H9 (cell line): ENCODE results near the gene NUP43. TPM values are rescaled to one million over a fixed set of nuclear protein-coding genes. Genes with fewer than 3 reads are reported as not detected.
"Not testable (repeated sequence)": the region's sequence is repeated elsewhere in the genome, so short reads cannot be mapped to it uniquely, and the experiment has no call there.

Experiments
- DNase-seq: peaks from one replicate; pipeline ENCODE4 v3.0.0-alpha.2; 2017
- H2AFZ ChIP-seq: one replicate; pipeline ENCODE4 v1.6.1; 2013; ENCODE audit warnings: mild to moderate bottlenecking, low read length, control low read depth, moderate library complexity
- H2AK5ac ChIP-seq: 2 replicates; pipeline ENCODE4 v1.6.1; 2013; ENCODE audit warnings: low read length, control low read depth, mixed read lengths; ENCODE audit not compliant: insufficient read length
- H2BK120ac ChIP-seq: one replicate; pipeline ENCODE4 v1.6.1; 2013; ENCODE audit warnings: low read depth, mild to moderate bottlenecking, low read length, control low read depth, inconsistent platforms; ENCODE audit not compliant: poor library complexity, severe bottlenecking
- H2BK12ac ChIP-seq: 2 replicates; pipeline ENCODE4 v1.6.1; 2013; ENCODE audit warnings: low read length, control low read depth, mixed read lengths, low read depth; ENCODE audit not compliant: insufficient read length
- H2BK15ac ChIP-seq: 2 replicates; pipeline ENCODE4 v1.6.1; 2013; ENCODE audit warnings: low read depth, low read length, control low read depth
- H2BK20ac ChIP-seq: one replicate; pipeline ENCODE4 v1.6.1; 2013; ENCODE audit warnings: low read depth, mild to moderate bottlenecking, low read length, control low read depth, inconsistent platforms; ENCODE audit not compliant: poor library complexity, severe bottlenecking
- H2BK5ac ChIP-seq: 2 replicates; pipeline ENCODE4 v1.6.1; 2013; ENCODE audit warnings: low read length, control low read depth, mixed read lengths; ENCODE audit not compliant: insufficient read length
- H3K14ac ChIP-seq: 2 replicates; pipeline ENCODE4 v1.6.1; 2013; ENCODE audit warnings: low read length, control low read depth; ENCODE audit not compliant: insufficient read depth
- H3K18ac ChIP-seq: 2 replicates; pipeline ENCODE4 v1.6.1; 2013; ENCODE audit warnings: low read depth, mild to moderate bottlenecking, mixed read lengths, low read length, control low read depth; ENCODE audit not compliant: insufficient read length
- H3K23ac ChIP-seq: 2 replicates; pipeline ENCODE4 v1.6.1; 2013; ENCODE audit warnings: low read length, control low read depth, mixed read lengths, low read depth; ENCODE audit not compliant: insufficient read length
- H3K23me2 ChIP-seq: 2 replicates; pipeline ENCODE4 v1.6.1; 2013; ENCODE audit warnings: low read depth, mild to moderate bottlenecking, mixed read lengths, low read length, control low read depth; ENCODE audit not compliant: insufficient read length, poor library complexity, severe bottlenecking
- H3K27ac ChIP-seq: 2 replicates; pipeline ENCODE4 v1.5.1; 2013; ENCODE audit warnings: low read length, control low read depth, mixed read lengths, low read depth; ENCODE audit not compliant: insufficient read length
- H3K27me3 ChIP-seq: 2 replicates; pipeline ENCODE4 v1.6.1; 2013; ENCODE audit warnings: low read length, control low read depth, inconsistent platforms; ENCODE audit not compliant: insufficient read depth
- H3K4ac ChIP-seq: 2 replicates; pipeline ENCODE4 v1.6.1; 2013; ENCODE audit warnings: low read depth, mild to moderate bottlenecking, control low read depth, inconsistent platforms, low read length, moderate library complexity
- H3K4me1 ChIP-seq: 2 replicates; pipeline ENCODE4 v1.6.1; 2013; ENCODE audit warnings: low read length, control low read depth, inconsistent platforms; ENCODE audit not compliant: insufficient read depth
- H3K4me2 ChIP-seq: 2 replicates; pipeline ENCODE4 v1.6.1; 2013; ENCODE audit warnings: low read length, control low read depth, mixed read lengths; ENCODE audit not compliant: insufficient read length, insufficient read depth
- H3K56ac ChIP-seq: 2 replicates; pipeline ENCODE4 v1.6.1; 2013; ENCODE audit warnings: low read depth, mild to moderate bottlenecking, mixed read lengths, low read length, control low read depth; ENCODE audit not compliant: insufficient read length
- H3K79me1 ChIP-seq: 2 replicates; pipeline ENCODE4 v1.6.1; 2013; ENCODE audit warnings: low read depth, mild to moderate bottlenecking, moderate library complexity, low read length, control low read depth, inconsistent platforms; ENCODE audit not compliant: insufficient read depth, poor library complexity, severe bottlenecking
- H3K79me2 ChIP-seq: 2 replicates; pipeline ENCODE4 v1.6.1; 2013; ENCODE audit warnings: low read length, control low read depth, inconsistent platforms; ENCODE audit not compliant: insufficient read depth
- H3K9ac ChIP-seq: 2 replicates; pipeline ENCODE4 v1.6.1; 2013; ENCODE audit warnings: low read length, control low read depth, mixed read lengths; ENCODE audit not compliant: insufficient read length; ENCODE audit errors: extremely low read depth
- H3K9me3 ChIP-seq: one replicate; pipeline ENCODE4 v1.6.1; 2013; ENCODE audit warnings: low read depth, low read length, inconsistent platforms; ENCODE audit not compliant: control insufficient read depth
- H3T11ph ChIP-seq: one replicate; pipeline ENCODE4 v1.6.1; 2013; ENCODE audit warnings: mild to moderate bottlenecking, low read length, control low read depth, inconsistent platforms
- H4K20me1 ChIP-seq: one replicate; pipeline ENCODE4 v1.6.1; 2013; ENCODE audit not compliant: control insufficient read depth, insufficient read length, insufficient read depth
- H4K5ac ChIP-seq: 2 replicates; pipeline ENCODE4 v1.6.1; 2013; ENCODE audit warnings: low read depth, mild to moderate bottlenecking, mixed read lengths, low read length, control low read depth; ENCODE audit not compliant: insufficient read length
- H4K8ac ChIP-seq: replicated peaks from 2 replicates; pipeline ENCODE4 v1.6.1; 2013; ENCODE audit warnings: low read length, control low read depth, mixed read lengths, low read depth; ENCODE audit not compliant: insufficient read length
- H4K91ac ChIP-seq: 2 replicates; pipeline ENCODE4 v1.6.1; 2013; ENCODE audit warnings: low read depth, mild to moderate bottlenecking, moderate library complexity, mixed read lengths, low read length, control low read depth; ENCODE audit not compliant: insufficient read length
- H3K27ac Mint-ChIP-seq, 3 experiments: 2 replicates in 2 of 3; 3 replicates in 1 of 3; pipeline ENCODE4 v1.8.0; 2020 to 2021; ENCODE audit warnings: mixed read lengths in 3 of 3, mild to moderate bottlenecking in 1 of 3, moderate library complexity in 1 of 3
- H3K27me3 Mint-ChIP-seq: 2 replicates; pipeline ENCODE4 v1.8.0; 2021; ENCODE audit warnings: low read depth, mild to moderate bottlenecking, moderate library complexity, mixed read lengths
- H3K36me3 Mint-ChIP-seq, 3 experiments: 2 replicates in 2 of 3; 3 replicates in 1 of 3; pipeline ENCODE4 v1.8.0; 2020 to 2021; ENCODE audit warnings: low read depth in 3 of 3, mixed read lengths in 3 of 3; ENCODE audit not compliant: insufficient read depth in 1 of 3
- H3K4me1 Mint-ChIP-seq, 2 experiments: 2 replicates each; pipeline ENCODE4 v1.8.0; 2020; ENCODE audit warnings: mixed read lengths in 2 of 2
- H3K4me3 Mint-ChIP-seq, 2 experiments: 2 replicates in 1 of 2; 3 replicates in 1 of 2; pipeline ENCODE4 v1.8.0; 2020 to 2021; ENCODE audit warnings: mild to moderate bottlenecking in 2 of 2, mixed read lengths in 2 of 2, moderate library complexity in 1 of 2
- H3K9me3 Mint-ChIP-seq, 2 experiments: 2 replicates in 1 of 2; 3 replicates in 1 of 2; pipeline ENCODE4 v1.8.0; 2020; ENCODE audit warnings: mild to moderate bottlenecking in 2 of 2, mixed read lengths in 2 of 2, moderate library complexity in 1 of 2
- WGBS: extraction: QIAGEN DNeasy Blood & Tissue Kit; methylation state at CpG from one replicate; pipeline ENCODE4 v1.1.7; 2013; ENCODE audit warnings: missing lambda C conversion rate, low lambda C conversion rate, mixed read lengths; ENCODE audit not compliant: insufficient read length; ENCODE audit errors: extremely low coverage; 5-methylcytosine and 5-hydroxymethylcytosine counted together
- total RNA-seq: library from RNA; stranded (reverse); gene quantifications from 2 replicates; pipeline ENCODE4 v1.2.1, GENCODE V29; 2021
- TF ChIP-seq, protein P1 (sequence below): fragments of 200-600 bp; sonication (generic); conservative IDR thresholded peaks from 3 replicates; pipeline ENCODE4 v1.8.0; 2021; ENCODE audit warnings: antibody characterized with exemption, mild to moderate bottlenecking

NUP43 gene
- total RNA-seq, 1 experiment from 2014 or later = 92.1 TPM

DNA sequence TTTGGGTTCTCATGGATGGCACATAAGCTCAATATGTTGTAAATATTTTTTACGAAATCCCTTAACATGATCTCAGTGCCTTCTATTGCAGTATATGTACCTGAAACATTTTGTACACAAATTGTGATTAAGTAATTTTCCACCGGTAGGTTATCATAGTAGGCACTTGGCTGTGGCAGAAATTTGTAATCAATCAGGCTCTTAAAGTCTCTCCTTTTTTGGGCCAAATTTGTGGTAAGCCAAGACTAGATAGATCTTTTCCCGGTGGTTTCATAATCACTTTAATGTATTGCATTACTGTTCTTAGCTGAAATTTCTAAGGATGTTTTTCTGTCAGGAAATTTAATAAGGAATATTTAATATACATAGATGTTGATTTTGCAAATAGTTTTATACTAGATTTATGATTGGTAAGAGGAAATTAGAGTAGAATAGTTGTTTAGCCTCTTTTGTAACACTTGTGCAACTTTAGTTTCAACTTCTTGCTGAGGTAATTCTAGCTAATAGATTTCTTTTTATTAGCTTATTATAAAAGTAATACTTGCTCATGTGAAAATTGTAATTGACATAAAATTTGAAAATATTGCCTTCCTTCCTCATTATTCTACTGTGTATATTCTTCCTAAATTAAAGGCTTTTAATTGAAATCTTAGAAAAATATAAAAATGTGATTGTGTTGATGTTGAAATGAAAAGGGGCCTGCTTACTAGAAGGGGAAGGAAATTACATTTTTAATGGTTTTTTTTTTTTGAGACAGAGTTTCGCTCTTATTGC, 6.5 kb upstream of the NUP43 start:
- Histone ChIP-seq H3K14ac (no peak overlapping the region), H3K4me1 (no peaks in the 10 kb centered on the region; the same call in 1 of the 2 replicates), H2BK20ac (no peak overlapping the region), H3K18ac (no peak overlapping the region), H3K79me1 (no peaks in the 10 kb centered on the region), H4K5ac (no peak overlapping the region), H3K23me2 (peaks cover 5% of the 10 kb centered on the region), H3K9me3 (no peaks in the 10 kb centered on the region), H3K9ac (no peak overlapping the region), H4K8ac (no peak overlapping the region), H3K23ac (no peak overlapping the region), H3T11ph (no peak overlapping the region), H3K56ac (no peak overlapping the region), H2BK12ac (no peak overlapping the region), H2AFZ (no peak overlapping the region), H2AK5ac (no peak overlapping the region), H3K79me2 (peaks cover 28% of the 10 kb centered on the region; the same call in 1 of the 2 replicates), H2BK15ac (no peak overlapping the region), H3K4me2 (no peak overlapping the region), H2BK120ac (no peak overlapping the region), H2BK5ac (no peak overlapping the region), H3K4ac (no peak overlapping the region), H3K27ac (no peak overlapping the region), H4K20me1 (no peaks in the 10 kb centered on the region), H4K91ac (no peak overlapping the region), H3K27me3 (no peaks in the 10 kb centered on the region)
- TF ChIP-seq, protein P1, sequence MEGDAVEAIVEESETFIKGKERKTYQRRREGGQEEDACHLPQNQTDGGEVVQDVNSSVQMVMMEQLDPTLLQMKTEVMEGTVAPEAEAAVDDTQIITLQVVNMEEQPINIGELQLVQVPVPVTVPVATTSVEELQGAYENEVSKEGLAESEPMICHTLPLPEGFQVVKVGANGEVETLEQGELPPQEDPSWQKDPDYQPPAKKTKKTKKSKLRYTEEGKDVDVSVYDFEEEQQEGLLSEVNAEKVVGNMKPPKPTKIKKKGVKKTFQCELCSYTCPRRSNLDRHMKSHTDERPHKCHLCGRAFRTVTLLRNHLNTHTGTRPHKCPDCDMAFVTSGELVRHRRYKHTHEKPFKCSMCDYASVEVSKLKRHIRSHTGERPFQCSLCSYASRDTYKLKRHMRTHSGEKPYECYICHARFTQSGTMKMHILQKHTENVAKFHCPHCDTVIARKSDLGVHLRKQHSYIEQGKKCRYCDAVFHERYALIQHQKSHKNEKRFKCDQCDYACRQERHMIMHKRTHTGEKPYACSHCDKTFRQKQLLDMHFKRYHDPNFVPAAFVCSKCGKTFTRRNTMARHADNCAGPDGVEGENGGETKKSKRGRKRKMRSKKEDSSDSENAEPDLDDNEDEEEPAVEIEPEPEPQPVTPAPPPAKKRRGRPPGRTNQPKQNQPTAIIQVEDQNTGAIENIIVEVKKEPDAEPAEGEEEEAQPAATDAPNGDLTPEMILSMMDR = no peak
- no peak overlapping the region for H3K27ac Mint-ChIP-seq
- no peak for DNase-seq
- H3K4me1 Mint-ChIP-seq = peaks cover 6 to 7% of the 10 kb centered on the region in 2 experiments
- no peak overlapping the region for H3K4me3 Mint-ChIP-seq
- H3K36me3 Mint-ChIP-seq = no peaks in the 10 kb centered on the region; a peak in 2 of 7 replicates
- WGBS = no CpG with 5 or more reads among the region's 4 CpGs
- no peaks in the 10 kb centered on the region for H3K27me3 Mint-ChIP-seq
- H3K9me3 Mint-ChIP-seq = no peaks in the 10 kb centered on the region

DNA sequence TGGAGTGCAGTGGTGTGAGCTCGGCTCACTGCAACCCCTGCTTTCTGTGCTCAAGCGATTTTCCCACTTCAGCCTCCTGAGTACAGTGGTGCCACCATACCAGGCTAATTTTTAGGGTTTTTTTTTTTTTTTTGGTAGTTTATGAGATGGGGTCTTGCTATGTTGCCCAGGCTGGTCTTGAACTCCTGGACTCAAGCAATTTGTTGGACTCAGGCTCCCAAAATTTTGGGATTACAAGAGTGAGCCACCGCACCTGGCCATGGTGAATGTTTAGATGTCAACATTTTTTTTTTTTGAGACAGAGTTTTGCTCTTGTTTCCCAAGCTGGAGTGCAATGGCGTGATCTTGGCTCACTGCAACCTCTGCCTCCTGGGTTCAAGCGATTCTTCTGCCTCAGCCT, 5.6 kb upstream of the NUP43 start:
- not testable (repeated sequence) for H3K4me1 Mint-ChIP-seq, H2BK12ac ChIP-seq, H4K20me1 ChIP-seq, H3K27ac ChIP-seq, H2AFZ ChIP-seq, H3K4me1 ChIP-seq, H3K23ac ChIP-seq, H4K5ac ChIP-seq, H2BK120ac ChIP-seq, H4K91ac ChIP-seq, H3K4me2 ChIP-seq, H3K4ac ChIP-seq, H3K9me3 ChIP-seq, H3K56ac ChIP-seq, DNase-seq, H3K79me1 ChIP-seq, H3K9ac ChIP-seq, H3K36me3 Mint-ChIP-seq, H4K8ac ChIP-seq, H3K23me2 ChIP-seq, H3K18ac ChIP-seq, H2BK5ac ChIP-seq, H3K27me3 Mint-ChIP-seq, H2AK5ac ChIP-seq, H3K27ac Mint-ChIP-seq, H3T11ph ChIP-seq, H2BK20ac ChIP-seq, H3K14ac ChIP-seq, H2BK15ac ChIP-seq, H3K27me3 ChIP-seq, H3K9me3 Mint-ChIP-seq
- peaks cover 26% of the 10 kb centered on the region; the same call in 1 of the 2 replicates for H3K79me2 ChIP-seq
- no CpG with 5 or more reads among the region's 5 CpGs for WGBS
- H3K4me3 Mint-ChIP-seq = peak overlapping the region; percentile 10 to 44; a peak in 3 of 5 replicates
